SK-N-SH (cell line): ENCODE data around the gene CUEDC1. TPM values are rescaled to one million over a fixed set of nuclear protein-coding genes. Genes with fewer than 3 reads are reported as not detected.

Experiments
- CTCF ChIA-PET: fragments of 300-600, 350-600 bp; formaldehyde crosslinking; extraction: SDS; loops from one replicate; lab custom pipeline; 2021; lab: Yijun Ruan, JAX
- POLR2A ChIA-PET: fragments of 350-600 bp; sonication (Branson Sonifier 250); formaldehyde crosslinking; extraction: SDS; loops from one replicate; lab custom pipeline; 2020; ENCODE audit warnings: antibody characterized with exemption, inconsistent platforms; lab: Yijun Ruan, JAX
- DNase-seq: peaks from one replicate; pipeline ENCODE4 v3.0.0; 2012
- H2AFZ ChIP-seq: fragments of 200-600 bp; sonication (generic); 2 replicates; pipeline ENCODE4 v1.8.1; 2016; ENCODE audit warnings: antibody characterized with exemption, mild to moderate bottlenecking, low read depth
- H3F3A ChIP-seq: fragments of 200-600 bp; sonication (generic); replicated peaks from 2 replicates; pipeline ENCODE3; 2016; ENCODE audit warnings: antibody characterized with exemption, mild to moderate bottlenecking; ENCODE audit not compliant: insufficient read depth
- H3K27ac ChIP-seq, 2 experiments: fragments of 200-500 bp in 1 of 2; fragments of 200-600 bp in 1 of 2; sonication (Bioruptor generic) in 1 of 2; sonication (generic), shearing (Covaris generic) in 1 of 2; 2 replicates each; pipeline versions ENCODE4 v1.5.1 to v1.6.1; 2014 to 2016; ENCODE audit warnings: low read depth in 2 of 2, inconsistent platforms in 1 of 2, low read length in 1 of 2, mild to moderate bottlenecking in 1 of 2, mixed read lengths in 1 of 2
- H3K27me3 ChIP-seq: fragments of 200-600 bp; sonication (generic), shearing (Covaris generic); 2 replicates; pipeline ENCODE4 v1.6.1; 2016; ENCODE audit warnings: mixed run types; ENCODE audit not compliant: insufficient read depth
- H3K36me3 ChIP-seq, 2 experiments: fragments of 200-500 bp in 1 of 2; fragments of 200-600 bp in 1 of 2; sonication (Bioruptor generic) in 1 of 2; sonication (generic) in 1 of 2; replicated peaks in 1 of 2; 2 replicates each; pipeline versions ENCODE3 to v1.5.1; 2014 to 2016; ENCODE audit warnings: low read length in 1 of 2, mild to moderate bottlenecking in 1 of 2; ENCODE audit not compliant: insufficient read depth in 2 of 2, control insufficient read depth in 1 of 2
- H3K4me1 ChIP-seq, 2 experiments: fragments of 200-500 bp in 1 of 2; fragments of 200-600 bp in 1 of 2; sonication (Bioruptor generic) in 1 of 2; sonication (generic), shearing (Covaris generic) in 1 of 2; 2 replicates each; pipeline versions ENCODE4 v1.5.1 to v1.6.1; 2014 to 2016; ENCODE audit warnings: low read depth in 1 of 2, low read length in 1 of 2, mixed run types in 1 of 2; ENCODE audit not compliant: insufficient read depth in 2 of 2, control insufficient read depth in 1 of 2
- H3K4me2 ChIP-seq: fragments of 200-600 bp; sonication (generic), shearing (Covaris generic); 2 replicates; pipeline ENCODE4 v1.6.1; 2017; ENCODE audit warnings: mixed run types
- H3K4me3 ChIP-seq, 2 experiments: fragments of 200-500 bp in 1 of 2; fragments of 200-600 bp in 1 of 2; sonication (Bioruptor generic) in 1 of 2; sonication (generic), shearing (Covaris generic) in 1 of 2; 2 replicates each; pipeline versions ENCODE4 v1.5.1 to v1.8.1; 2014 to 2016; ENCODE audit warnings: low read depth in 2 of 2, inconsistent platforms in 1 of 2, low read length in 1 of 2, mild to moderate bottlenecking in 1 of 2, mixed read lengths in 1 of 2, moderate library complexity in 1 of 2
- H3K79me2 ChIP-seq: fragments of 200-600 bp; sonication (generic); 2 replicates; pipeline ENCODE4 v1.8.1; 2017; ENCODE audit warnings: mild to moderate bottlenecking; ENCODE audit not compliant: insufficient read depth
- H3K9ac ChIP-seq: fragments of 200-600 bp; sonication (generic); 2 replicates; pipeline ENCODE4 v1.6.1; 2017; ENCODE audit warnings: mixed run types
- H3K9me2 ChIP-seq: fragments of 200-600 bp; sonication (generic); 2 replicates; pipeline ENCODE4 v1.6.1; 2017; ENCODE audit warnings: mixed run types
- H3K9me3 ChIP-seq: fragments of 200-600 bp; sonication (generic); 2 replicates; pipeline ENCODE4 v1.6.1; 2017; ENCODE audit warnings: mixed run types, mild to moderate bottlenecking, moderate library complexity
- H4K20me1 ChIP-seq: fragments of 200-600 bp; sonication (generic); 2 replicates; pipeline ENCODE4 v1.6.1; 2017; ENCODE audit warnings: mild to moderate bottlenecking, mixed run types; ENCODE audit not compliant: insufficient read depth
- ELF1 ChIP-seq: IDR thresholded peaks from 2 replicates; pipeline ENCODE4 v1.4.0; 2012
- GATA2 ChIP-seq: sonication (generic); formaldehyde crosslinking; IDR thresholded peaks from 2 replicates; pipeline ENCODE4 v1.5.0; 2020; ENCODE audit warnings: mild to moderate bottlenecking, missing genetic modification reagents
- NFIC ChIP-seq: IDR thresholded peaks from 2 replicates; pipeline ENCODE4 v1.4.0; 2012; ENCODE audit warnings: borderline replicate concordance
- RFX5 ChIP-seq: IDR thresholded peaks from 2 replicates; pipeline ENCODE4 v1.6.1; 2012; ENCODE audit warnings: mild to moderate bottlenecking, improper control_type of control experiment, low read length
- RXRA ChIP-seq: IDR thresholded peaks from 2 replicates; pipeline ENCODE4 v1.4.0; 2012; ENCODE audit warnings: low read depth, mild to moderate bottlenecking, borderline replicate concordance
- TAF1 ChIP-seq: IDR thresholded peaks from 2 replicates; pipeline ENCODE4 v1.6.1; 2012; ENCODE audit warnings: low read depth, mild to moderate bottlenecking, low read length, moderate library complexity, borderline replicate concordance
- TEAD4 ChIP-seq: IDR thresholded peaks from 2 replicates; pipeline ENCODE4 v1.4.0; 2012; ENCODE audit warnings: mild to moderate bottlenecking, borderline replicate concordance; ENCODE audit not compliant: insufficient read depth
- YY1 ChIP-seq: IDR thresholded peaks from 2 replicates; pipeline ENCODE4 v1.4.0; 2012; ENCODE audit warnings: low read depth, mild to moderate bottlenecking
- WGBS: methylation state at CpG from one replicate; pipeline ENCODE4 v1.1.6; 2017; ENCODE audit warnings: low lambda C conversion rate; 5-methylcytosine and 5-hydroxymethylcytosine counted together
- polyA plus RNA-seq, 3 experiments: library from polyadenylated mRNA; depleted of rRNA; stranded (reverse); fragments of >200 nt; gene quantifications; 2 replicates each; pipeline ENCODE4 v1.2.3, GENCODE V29; 2012
- TF ChIP-seq, protein P1 (sequence below): fragments of 150-350 bp; IDR thresholded peaks from 2 replicates; pipeline ENCODE4 v1.6.1; 2017; ENCODE audit warnings: antibody characterized with exemption, low read length, low read depth, borderline replicate concordance
- TF ChIP-seq, protein P2 (sequence below): fragments of 150-350 bp; IDR thresholded peaks from 2 replicates; pipeline ENCODE4 v1.6.1; 2016; ENCODE audit warnings: mild to moderate bottlenecking, low read depth, low read length
- TF ChIP-seq, protein P3 (sequence below): fragments of 200-600 bp; sonication (generic); IDR thresholded peaks from 2 replicates; pipeline ENCODE4 v1.6.1; 2017; ENCODE audit warnings: antibody characterized with exemption, mild to moderate bottlenecking, moderate library complexity
- TF ChIP-seq, protein P4 (sequence below): IDR thresholded peaks from 2 replicates; pipeline ENCODE4 v1.6.1; 2012; ENCODE audit warnings: mild to moderate bottlenecking, low read depth, low read length, moderate library complexity

CUEDC1 gene
- polyA plus RNA-seq, 1 of the 3 experiments (the other 2 are of a cell fraction) = 58.9 TPM

DNA sequence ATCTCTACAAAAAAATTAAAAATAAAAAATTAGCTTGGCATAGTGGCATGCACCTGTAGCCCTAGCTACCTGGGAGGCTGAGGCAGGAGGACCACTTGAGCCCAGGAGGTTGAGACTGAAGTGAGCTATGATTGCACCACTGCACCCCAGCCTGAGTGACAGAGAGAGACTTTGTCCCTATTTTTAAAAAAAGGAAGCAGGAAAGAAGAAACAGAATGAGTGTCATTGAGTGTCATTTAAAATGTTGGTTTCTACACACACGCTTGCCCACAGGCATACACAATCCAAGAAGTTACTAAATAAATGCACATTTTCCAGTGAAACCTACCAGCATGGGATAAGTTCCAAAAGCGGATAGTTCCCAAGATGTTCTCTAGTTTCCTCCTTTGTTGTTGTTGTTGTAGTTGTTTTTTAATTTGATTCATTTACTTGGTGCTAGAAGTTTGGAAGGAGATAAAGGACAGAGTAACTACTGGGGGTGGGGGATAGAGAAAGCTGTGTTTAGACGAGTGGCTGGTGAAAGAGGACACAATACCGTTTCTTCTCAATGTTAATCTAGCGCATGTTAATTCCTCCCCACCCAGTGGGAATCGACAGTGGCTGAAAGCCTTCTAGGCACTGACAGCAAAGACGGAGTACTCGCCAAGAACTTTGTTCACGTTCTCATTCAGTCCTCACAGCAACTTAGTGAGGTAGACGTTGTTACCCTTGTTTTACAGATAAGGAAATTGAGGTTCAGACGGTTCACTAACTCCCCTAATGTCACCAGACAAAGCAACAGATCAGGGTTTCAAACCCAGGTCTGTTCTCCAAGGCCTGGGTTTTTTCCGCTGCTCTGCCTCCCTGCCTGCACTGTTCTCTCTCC is 122.7 kb downstream of the CUEDC1 start:
- Histone ChIP-seq H3K27ac (peak overlapping the region in 1 of 2 experiments; percentile 81; a peak in 2 of 4 replicates), H3K36me3 (peaks cover 5 to 6% of the 10 kb centered on the region in 2 experiments), H3K79me2 (no peaks in the 10 kb centered on the region), H3F3A (peaks cover 14% of the 10 kb centered on the region), H3K9ac (no peak overlapping the region), H2AFZ (peak overlapping the region; percentile 32; the same call in 1 of the 2 replicates), H3K9me2 (no peaks in the 10 kb centered on the region), H3K9me3 (no peaks in the 10 kb centered on the region), H3K27me3 (no peaks in the 10 kb centered on the region), H3K4me3 (peak overlapping the region in 1 of 2 experiments; percentile 21; a peak in 1 of 4 replicates), H3K4me2 (0 out of 2 replicates have a peak overlapping the region, but pooled peaks have one; percentile 19), H3K4me1 (peaks cover 0 to 10% of the 10 kb centered on the region in 2 experiments; a peak in 1 of 4 replicates), H4K20me1 (no peaks in the 10 kb centered on the region)
- 66% methylated on average over 12 of the region's 12 CpGs for WGBS
- ChIA-PET POLR2A (interaction anchor here (0.6 to 1.6 kb wide), 5 partner anchors 50 to 711 kb away, joined by 3 to 13 read pairs (median 3); no protein-coding TSS in a partner anchor), CTCF (interaction anchor here (0.6 to 6.1 kb wide), 131 partner anchors 11 to 972 kb away, joined by 3 to 187 read pairs (median 5); partner anchors contain the start of genes AKAP1, CCDC182 and MRPS23)
- DNase-seq = no peak
- TF ChIP-seq, protein P1, sequence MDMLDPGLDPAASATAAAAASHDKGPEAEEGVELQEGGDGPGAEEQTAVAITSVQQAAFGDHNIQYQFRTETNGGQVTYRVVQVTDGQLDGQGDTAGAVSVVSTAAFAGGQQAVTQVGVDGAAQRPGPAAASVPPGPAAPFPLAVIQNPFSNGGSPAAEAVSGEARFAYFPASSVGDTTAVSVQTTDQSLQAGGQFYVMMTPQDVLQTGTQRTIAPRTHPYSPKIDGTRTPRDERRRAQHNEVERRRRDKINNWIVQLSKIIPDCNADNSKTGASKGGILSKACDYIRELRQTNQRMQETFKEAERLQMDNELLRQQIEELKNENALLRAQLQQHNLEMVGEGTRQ = no peak
- TF ChIP-seq, protein P2, sequence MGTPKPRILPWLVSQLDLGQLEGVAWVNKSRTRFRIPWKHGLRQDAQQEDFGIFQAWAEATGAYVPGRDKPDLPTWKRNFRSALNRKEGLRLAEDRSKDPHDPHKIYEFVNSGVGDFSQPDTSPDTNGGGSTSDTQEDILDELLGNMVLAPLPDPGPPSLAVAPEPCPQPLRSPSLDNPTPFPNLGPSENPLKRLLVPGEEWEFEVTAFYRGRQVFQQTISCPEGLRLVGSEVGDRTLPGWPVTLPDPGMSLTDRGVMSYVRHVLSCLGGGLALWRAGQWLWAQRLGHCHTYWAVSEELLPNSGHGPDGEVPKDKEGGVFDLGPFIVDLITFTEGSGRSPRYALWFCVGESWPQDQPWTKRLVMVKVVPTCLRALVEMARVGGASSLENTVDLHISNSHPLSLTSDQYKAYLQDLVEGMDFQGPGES = no peak
- TF ChIP-seq TAF1 (no peak), YY1 (no peak), NFIC (no peak), RFX5 (no peak), RXRA (no peak), ELF1 (no peak), GATA2 (CRISPR knock-in tag) (no peak), TEAD4 (no peak)
- TF ChIP-seq, protein P3, sequence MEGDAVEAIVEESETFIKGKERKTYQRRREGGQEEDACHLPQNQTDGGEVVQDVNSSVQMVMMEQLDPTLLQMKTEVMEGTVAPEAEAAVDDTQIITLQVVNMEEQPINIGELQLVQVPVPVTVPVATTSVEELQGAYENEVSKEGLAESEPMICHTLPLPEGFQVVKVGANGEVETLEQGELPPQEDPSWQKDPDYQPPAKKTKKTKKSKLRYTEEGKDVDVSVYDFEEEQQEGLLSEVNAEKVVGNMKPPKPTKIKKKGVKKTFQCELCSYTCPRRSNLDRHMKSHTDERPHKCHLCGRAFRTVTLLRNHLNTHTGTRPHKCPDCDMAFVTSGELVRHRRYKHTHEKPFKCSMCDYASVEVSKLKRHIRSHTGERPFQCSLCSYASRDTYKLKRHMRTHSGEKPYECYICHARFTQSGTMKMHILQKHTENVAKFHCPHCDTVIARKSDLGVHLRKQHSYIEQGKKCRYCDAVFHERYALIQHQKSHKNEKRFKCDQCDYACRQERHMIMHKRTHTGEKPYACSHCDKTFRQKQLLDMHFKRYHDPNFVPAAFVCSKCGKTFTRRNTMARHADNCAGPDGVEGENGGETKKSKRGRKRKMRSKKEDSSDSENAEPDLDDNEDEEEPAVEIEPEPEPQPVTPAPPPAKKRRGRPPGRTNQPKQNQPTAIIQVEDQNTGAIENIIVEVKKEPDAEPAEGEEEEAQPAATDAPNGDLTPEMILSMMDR = no peak
- TF ChIP-seq, protein P4, sequence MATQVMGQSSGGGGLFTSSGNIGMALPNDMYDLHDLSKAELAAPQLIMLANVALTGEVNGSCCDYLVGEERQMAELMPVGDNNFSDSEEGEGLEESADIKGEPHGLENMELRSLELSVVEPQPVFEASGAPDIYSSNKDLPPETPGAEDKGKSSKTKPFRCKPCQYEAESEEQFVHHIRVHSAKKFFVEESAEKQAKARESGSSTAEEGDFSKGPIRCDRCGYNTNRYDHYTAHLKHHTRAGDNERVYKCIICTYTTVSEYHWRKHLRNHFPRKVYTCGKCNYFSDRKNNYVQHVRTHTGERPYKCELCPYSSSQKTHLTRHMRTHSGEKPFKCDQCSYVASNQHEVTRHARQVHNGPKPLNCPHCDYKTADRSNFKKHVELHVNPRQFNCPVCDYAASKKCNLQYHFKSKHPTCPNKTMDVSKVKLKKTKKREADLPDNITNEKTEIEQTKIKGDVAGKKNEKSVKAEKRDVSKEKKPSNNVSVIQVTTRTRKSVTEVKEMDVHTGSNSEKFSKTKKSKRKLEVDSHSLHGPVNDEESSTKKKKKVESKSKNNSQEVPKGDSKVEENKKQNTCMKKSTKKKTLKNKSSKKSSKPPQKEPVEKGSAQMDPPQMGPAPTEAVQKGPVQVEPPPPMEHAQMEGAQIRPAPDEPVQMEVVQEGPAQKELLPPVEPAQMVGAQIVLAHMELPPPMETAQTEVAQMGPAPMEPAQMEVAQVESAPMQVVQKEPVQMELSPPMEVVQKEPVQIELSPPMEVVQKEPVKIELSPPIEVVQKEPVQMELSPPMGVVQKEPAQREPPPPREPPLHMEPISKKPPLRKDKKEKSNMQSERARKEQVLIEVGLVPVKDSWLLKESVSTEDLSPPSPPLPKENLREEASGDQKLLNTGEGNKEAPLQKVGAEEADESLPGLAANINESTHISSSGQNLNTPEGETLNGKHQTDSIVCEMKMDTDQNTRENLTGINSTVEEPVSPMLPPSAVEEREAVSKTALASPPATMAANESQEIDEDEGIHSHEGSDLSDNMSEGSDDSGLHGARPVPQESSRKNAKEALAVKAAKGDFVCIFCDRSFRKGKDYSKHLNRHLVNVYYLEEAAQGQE = no peak
